HepG2 (cell line): ENCODE results near the gene DYNC1LI2. TPM values are rescaled to one million over a fixed set of nuclear protein-coding genes. Genes with fewer than 3 reads are reported as not detected.

Experiments
- ATAC-seq: fragments of 200-7000 bp; cut with Tn5 transposase; 3 replicates; pipeline ENCODE4 v1.9.1; 2020; ENCODE audit warnings: mild to moderate bottlenecking, moderate library complexity
- BruUV-seq: library from RNA; stranded (reverse); fragments of 400-500 nt; replicated peaks from 2 replicates; lab custom pipeline; 2021; lab: Mats Ljungman, UMichigan
- CTCF ChIA-PET: fragments of 300-600 bp; formaldehyde crosslinking; extraction: SDS; loops from one replicate; lab custom pipeline; 2021; ENCODE audit warnings: low total read pairs, inconsistent platforms, low intra/inter-chr PET ratio; lab: Yijun Ruan, JAX
- POLR2A ChIA-PET: fragments of 350-600 bp; sonication (Branson Sonifier 250); formaldehyde crosslinking; loops from one replicate; lab custom pipeline; 2020; ENCODE audit warnings: antibody characterized with exemption, inconsistent platforms; lab: Yijun Ruan, JAX
- DNase-seq: peaks from one replicate; pipeline ENCODE4 v3.0.0-alpha.2; 2015; ENCODE audit warnings: low spot score
- FAIRE-seq: peaks from 3 replicates; lab custom pipeline; 2011; peaks lifted over from hg19 to GRCh38; lab: Jason Lieb, UNC
- H2AFZ ChIP-seq: one replicate; pipeline ENCODE4 v1.6.1; 2011; ENCODE audit warnings: low read length, inconsistent platforms
- H3K27ac ChIP-seq: fragments of 300-600 bp; 3 replicates; pipeline ENCODE4 v1.8.0; 2011; ENCODE audit warnings: mixed run types, mild to moderate bottlenecking, mixed read lengths, low read length, inconsistent platforms; ENCODE audit not compliant: insufficient read depth; ENCODE audit errors: extremely low read length
- H3K27me3 ChIP-seq, 2 experiments: fragments of 200-600 bp in 1 of 2; 2 replicates in 1 of 2; 3 replicates in 1 of 2; pipeline versions ENCODE4 v1.6.0 to v1.8.0; 2011; ENCODE audit warnings: low read length in 2 of 2, mild to moderate bottlenecking in 2 of 2, moderate library complexity in 2 of 2, inconsistent platforms in 1 of 2; ENCODE audit not compliant: insufficient read depth in 2 of 2, control insufficient read depth in 1 of 2
- H3K36me3 ChIP-seq, 2 experiments: fragments of 200-600 bp in 1 of 2; replicated peaks in 1 of 2; 2 replicates in 1 of 2; 3 replicates in 1 of 2; pipeline versions ENCODE4 v1.5.1 to v1.8.0; 2011; ENCODE audit warnings: low read length in 2 of 2, inconsistent platforms in 1 of 2; ENCODE audit not compliant: insufficient read depth in 2 of 2, control insufficient read depth in 1 of 2
- H3K4me1 ChIP-seq: 2 replicates; pipeline ENCODE4 v1.5.1; 2012; ENCODE audit warnings: low read length, inconsistent platforms; ENCODE audit not compliant: insufficient read depth
- H3K4me2 ChIP-seq: 2 replicates; pipeline ENCODE4 v1.6.0; 2011; ENCODE audit warnings: low read depth, low read length, inconsistent platforms
- H3K4me3 ChIP-seq, 3 experiments: fragments of 200-600 bp in 1 of 3; sonication (generic), shearing (Covaris generic) in 1 of 3; replicated peaks in 1 of 3; 2 replicates each; pipeline ENCODE4 v1.5.1; 2011 to 2016; ENCODE audit warnings: low read length in 3 of 3, inconsistent platforms in 2 of 3, low read depth in 2 of 3, mild to moderate bottlenecking in 2 of 3, control low read depth in 1 of 3, mixed read lengths in 1 of 3; ENCODE audit not compliant: insufficient read depth in 1 of 3
- H3K79me2 ChIP-seq: one replicate; pipeline ENCODE4 v1.6.1; 2011; ENCODE audit warnings: low read length, inconsistent platforms; ENCODE audit not compliant: insufficient read depth
- H3K9ac ChIP-seq: 2 replicates; pipeline ENCODE4 v1.6.0; 2011; ENCODE audit warnings: mild to moderate bottlenecking, low read depth, low read length, inconsistent platforms; ENCODE audit not compliant: insufficient read depth
- H3K9me3 ChIP-seq: 2 replicates; pipeline ENCODE4 v1.5.1; 2012; ENCODE audit warnings: mild to moderate bottlenecking, low read length
- H4K20me1 ChIP-seq: 2 replicates; pipeline ENCODE4 v1.6.0; 2011; ENCODE audit warnings: inconsistent platforms, mild to moderate bottlenecking, low read length, moderate library complexity; ENCODE audit not compliant: insufficient read depth
- CCDC6 ChIP-seq: sonication (generic); formaldehyde crosslinking; IDR thresholded peaks from 2 replicates; pipeline ENCODE4 v1.8.1; 2022; ENCODE audit warnings: mild to moderate bottlenecking, missing genetic modification reagents, moderate library complexity
- HBP1 ChIP-seq: IDR thresholded peaks from 2 replicates; pipeline ENCODE4 v1.6.1; 2016; ENCODE audit warnings: low read depth, control low read depth
- MED1 ChIP-seq: sonication (generic); formaldehyde crosslinking; IDR thresholded peaks from 2 replicates; pipeline ENCODE4 v1.4.0; 2020; ENCODE audit warnings: missing genetic modification reagents
- ZNF446 ChIP-seq: sonication (generic); formaldehyde crosslinking; IDR thresholded peaks from 2 replicates; pipeline ENCODE4 v1.5.0; 2020; ENCODE audit warnings: mild to moderate bottlenecking, missing genetic modification reagents
- ZNF501 ChIP-seq: sonication (generic); formaldehyde crosslinking; IDR thresholded peaks from 2 replicates; pipeline ENCODE4 v1.5.1; 2020; ENCODE audit warnings: mild to moderate bottlenecking, moderate library complexity, missing genetic modification reagents
- ZNF605 ChIP-seq: sonication (generic); formaldehyde crosslinking; IDR thresholded peaks from 2 replicates; pipeline ENCODE4 v1.8.0; 2022; ENCODE audit warnings: mild to moderate bottlenecking, missing genetic modification reagents
- in situ Hi-C: cut with HindIII; loops from 2 replicates; pipeline ENCODE4 v1.10.0; 2017; ENCODE audit warnings: low pct_unique_long_range_greater_than_20kb; ENCODE audit not compliant: extremely low pct_ligation_motif_present
- intact Hi-C: fragments of 100-400 bp; cut with micrococcal nuclease; formaldehyde crosslinking; loops from one replicate; pipeline ENCODE4 v1.10.0; 2022; ENCODE audit not compliant: unreplicated experiment
- polyA plus RNA-seq, 8 experiments: library from polyadenylated mRNA; depleted of rRNA in 3 of 8; stranded (reverse) in 7 of 8; unstranded in 1 of 8; fragments of >200 nt; fragmentation: Illumina TruSeq in 4 of 8; extraction: Trizol in 4 of 8; gene quantifications; 2 replicates each; pipeline versions ENCODE4 v1.2.1 to v1.2.3, GENCODE V29; 2011 to 2016; ENCODE audit warnings: low read depth in 4 of 8, missing spikeins in 1 of 8, mixed read lengths in 1 of 8; ENCODE audit not compliant: insufficient read depth in 1 of 8
- total RNA-seq, 5 experiments: library from RNA; depleted of rRNA; stranded (reverse); fragments of >200 nt; fragmentation: Illumina TruSeq; extraction: Trizol; gene quantifications; 2 replicates each; pipeline ENCODE4 v1.2.3, GENCODE V29; 2016; ENCODE audit warnings: low read depth in 1 of 5
- TF ChIP-seq, protein P1 (sequence below): sonication (generic); formaldehyde crosslinking; IDR thresholded peaks from 2 replicates; pipeline ENCODE4 v1.9.0; 2021; ENCODE audit warnings: missing genetic modification reagents, mild to moderate bottlenecking, borderline replicate concordance

Gene DYNC1LI2
- total and polyA plus RNA-seq, 2 of the 13 experiments (the other 11 are each of a cell fraction or from before 2014, with no cell fraction given): 65.5 to 135 TPM

- no peak for DNase-seq
- in situ Hi-C loops: no loop called here
- Histone ChIP-seq H3K27ac (no peak overlapping the region), H3K79me2 (no peaks in the 10 kb centered on the region), H3K9ac (no peak overlapping the region), H3K36me3 (no peaks in the 10 kb centered on the region), H3K4me2 (no peak overlapping the region), H3K9me3 (no peaks in the 10 kb centered on the region), H3K4me1 (peaks cover 16% of the 10 kb centered on the region), H3K27me3 (peaks cover 0 to 7% of the 10 kb centered on the region in 2 experiments; a peak in 2 of 5 replicates), H2AFZ (no peak overlapping the region), H4K20me1 (no peaks in the 10 kb centered on the region), H3K4me3 (no peak overlapping the region)
- intact Hi-C loops: no loop called here
- ChIA-PET POLR2A (no interaction called here), CTCF (no interaction called here)
- FAIRE-seq: no peak
- TF ChIP-seq HBP1 (CRISPR knock-in tag) (no peak), ZNF446 (no peak), CCDC6 (CRISPR knock-in tag) (no peak), ZNF605 (CRISPR knock-in tag) (peak; percentile 99; the same call in 1 of the 2 replicates), ZNF501 (CRISPR knock-in tag) (no peak), MED1 (CRISPR knock-in tag) (no peak)
- TF ChIP-seq, protein P1, sequence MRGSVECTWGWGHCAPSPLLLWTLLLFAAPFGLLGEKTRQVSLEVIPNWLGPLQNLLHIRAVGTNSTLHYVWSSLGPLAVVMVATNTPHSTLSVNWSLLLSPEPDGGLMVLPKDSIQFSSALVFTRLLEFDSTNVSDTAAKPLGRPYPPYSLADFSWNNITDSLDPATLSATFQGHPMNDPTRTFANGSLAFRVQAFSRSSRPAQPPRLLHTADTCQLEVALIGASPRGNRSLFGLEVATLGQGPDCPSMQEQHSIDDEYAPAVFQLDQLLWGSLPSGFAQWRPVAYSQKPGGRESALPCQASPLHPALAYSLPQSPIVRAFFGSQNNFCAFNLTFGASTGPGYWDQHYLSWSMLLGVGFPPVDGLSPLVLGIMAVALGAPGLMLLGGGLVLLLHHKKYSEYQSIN (CRISPR knock-in tag): no peak
- BruUV-seq: no TSS peak
- peak; percentile 11; the same call in 2 of the 3 replicates for ATAC-seq
Observed at GRCh38 chr16:66711581-66711980, 39.8 kb downstream of the DYNC1LI2 start.
